Effector CD8-positive, alpha-beta T cell (primary cell): ENCODE measurements around the gene TBC1D9B.
A peak's percentile ranks its signal among the peaks of the same experiment; 100 is the strongest.
"Not testable (repeated sequence)": the region's sequence is repeated elsewhere in the genome, so short reads cannot be mapped to it uniquely, and the experiment has no call there.

ENCODE experiments used
- DNase-seq: peaks from one replicate; lab custom pipeline; 2025; lab: John Stamatoyannopoulos, UW

Gene TBC1D9B

DNA sequence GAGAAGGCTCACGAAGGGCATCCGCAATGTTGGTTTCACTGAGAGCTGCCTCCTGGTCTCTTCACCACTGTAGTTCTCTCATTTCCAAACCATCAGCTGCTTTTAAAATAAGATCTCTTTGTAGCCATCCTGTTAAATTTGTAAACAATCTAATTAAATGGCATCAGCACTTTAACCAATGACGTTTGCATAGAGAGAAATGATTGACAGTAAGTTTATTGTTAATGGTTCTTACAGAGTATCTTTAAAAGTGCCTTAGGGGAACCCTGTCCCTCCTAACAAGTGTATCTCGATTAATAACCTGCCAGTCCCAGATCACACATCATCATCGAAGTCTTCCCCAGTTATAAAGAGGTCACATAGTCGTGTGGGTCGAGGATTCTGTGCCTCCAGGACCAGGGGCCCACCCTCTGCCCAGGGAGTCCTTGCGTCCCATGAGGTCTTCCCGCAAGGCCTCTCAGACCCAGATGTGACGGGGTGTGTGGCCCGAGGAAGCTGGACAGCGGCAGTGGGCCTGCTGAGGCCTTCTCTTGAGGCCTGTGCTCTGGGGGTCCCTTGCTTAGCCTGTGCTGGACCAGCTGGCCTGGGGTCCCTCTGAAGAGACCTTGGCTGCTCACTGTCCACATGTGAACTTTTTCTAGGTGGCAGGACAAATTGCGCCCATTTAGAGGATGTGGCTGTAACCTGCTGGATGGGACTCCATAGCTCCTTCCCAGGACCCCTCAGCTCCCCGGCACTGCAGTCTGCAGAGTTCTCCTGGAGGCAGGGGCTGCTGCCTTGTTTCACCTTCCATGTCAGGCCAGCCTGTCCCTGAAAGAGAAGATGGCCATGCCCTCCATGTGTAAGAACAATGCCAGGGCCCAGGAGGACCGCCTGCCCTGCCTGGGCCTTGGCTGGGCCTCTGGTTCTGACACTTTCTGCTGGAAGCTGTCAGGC, 70.4 kb downstream of the TBC1D9B start:
- no peak for DNase-seq

DNA sequence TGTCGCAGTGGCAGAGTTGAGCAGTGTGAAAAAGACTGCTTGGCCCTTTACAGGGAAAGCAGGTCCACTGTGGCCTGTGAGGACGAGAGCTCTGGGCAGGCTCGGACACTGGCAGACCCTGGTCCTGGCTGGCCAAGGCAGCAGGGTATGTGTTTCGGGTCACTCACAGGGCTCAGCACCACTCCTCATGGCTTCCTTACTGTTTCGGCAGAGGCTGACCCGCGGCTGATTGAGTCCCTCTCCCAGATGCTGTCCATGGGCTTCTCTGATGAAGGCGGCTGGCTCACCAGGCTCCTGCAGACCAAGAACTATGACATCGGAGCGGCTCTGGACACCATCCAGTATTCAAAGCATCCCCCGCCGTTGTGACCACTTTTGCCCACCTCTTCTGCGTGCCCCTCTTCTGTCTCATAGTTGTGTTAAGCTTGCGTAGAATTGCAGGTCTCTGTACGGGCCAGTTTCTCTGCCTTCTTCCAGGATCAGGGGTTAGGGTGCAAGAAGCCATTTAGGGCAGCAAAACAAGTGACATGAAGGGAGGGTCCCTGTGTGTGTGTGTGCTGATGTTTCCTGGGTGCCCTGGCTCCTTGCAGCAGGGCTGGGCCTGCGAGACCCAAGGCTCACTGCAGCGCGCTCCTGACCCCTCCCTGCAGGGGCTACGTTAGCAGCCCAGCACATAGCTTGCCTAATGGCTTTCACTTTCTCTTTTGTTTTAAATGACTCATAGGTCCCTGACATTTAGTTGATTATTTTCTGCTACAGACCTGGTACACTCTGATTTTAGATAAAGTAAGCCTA, 71.3 kb downstream of the TBC1D9B start:
- peak; percentile 18 for DNase-seq

- not testable (repeated sequence) for DNase-seq
These were observed 72.8 kb downstream of the TBC1D9B start for GRCh38 chr5:179834871-179835270.

DNA sequence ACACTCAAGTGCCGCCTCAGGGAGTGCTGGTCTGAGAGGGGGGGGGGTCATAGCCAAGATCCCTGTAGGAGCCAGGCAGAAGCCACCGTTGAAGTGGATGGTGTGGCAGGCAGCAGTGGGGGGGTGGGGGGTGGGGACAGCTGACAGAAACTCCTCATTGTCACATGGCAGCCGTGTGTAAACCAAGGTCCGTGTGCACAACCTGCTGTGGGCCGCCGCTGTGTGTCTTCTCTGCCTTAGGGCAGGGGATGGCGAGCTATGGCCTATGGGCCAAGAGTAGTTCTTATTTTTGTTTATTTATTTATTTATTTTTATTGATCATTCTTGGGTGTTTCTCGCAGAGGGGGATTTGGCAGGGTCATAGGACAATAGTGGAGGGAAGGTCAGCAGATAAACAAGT, 73.6 kb downstream of the TBC1D9B start:
- DNase-seq, result no peak

- DNase-seq, result no peak
These were observed 74.0 kb downstream of the TBC1D9B start for GRCh38 chr5:179833709-179834070.

DNA sequence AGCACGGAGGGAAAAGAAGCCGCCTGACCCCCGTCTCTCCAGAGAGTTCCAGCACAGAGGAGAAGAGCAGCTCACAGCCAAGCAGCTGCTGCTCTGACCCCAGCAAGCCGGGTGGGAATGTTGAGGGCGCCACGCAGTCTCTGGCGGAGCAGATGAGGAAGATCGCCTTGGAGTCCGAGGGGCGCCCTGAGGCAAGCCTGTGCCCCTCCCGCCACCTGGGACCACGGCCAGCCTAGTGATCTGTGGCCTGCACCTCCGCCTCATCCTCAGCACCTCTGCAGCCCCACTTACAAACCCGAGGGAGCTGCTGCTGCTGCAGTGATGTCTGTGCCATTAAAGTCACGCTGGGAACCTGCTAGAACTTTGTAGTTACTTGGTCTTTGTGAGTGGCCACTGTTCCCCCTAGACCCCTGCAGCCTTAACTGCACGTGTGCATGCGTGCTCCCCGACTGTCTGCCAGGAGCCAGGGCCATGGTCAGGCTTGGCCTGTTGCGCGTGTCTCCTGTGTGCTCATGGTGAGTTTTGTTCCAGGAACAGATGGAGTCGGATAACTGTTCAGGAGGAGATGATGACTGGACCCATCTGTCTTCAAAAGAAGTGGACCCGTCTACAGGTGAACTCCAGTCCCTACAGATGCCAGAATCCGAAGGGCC, 74.5 kb downstream of the TBC1D9B start:
- DNase-seq, result no peak

DNA sequence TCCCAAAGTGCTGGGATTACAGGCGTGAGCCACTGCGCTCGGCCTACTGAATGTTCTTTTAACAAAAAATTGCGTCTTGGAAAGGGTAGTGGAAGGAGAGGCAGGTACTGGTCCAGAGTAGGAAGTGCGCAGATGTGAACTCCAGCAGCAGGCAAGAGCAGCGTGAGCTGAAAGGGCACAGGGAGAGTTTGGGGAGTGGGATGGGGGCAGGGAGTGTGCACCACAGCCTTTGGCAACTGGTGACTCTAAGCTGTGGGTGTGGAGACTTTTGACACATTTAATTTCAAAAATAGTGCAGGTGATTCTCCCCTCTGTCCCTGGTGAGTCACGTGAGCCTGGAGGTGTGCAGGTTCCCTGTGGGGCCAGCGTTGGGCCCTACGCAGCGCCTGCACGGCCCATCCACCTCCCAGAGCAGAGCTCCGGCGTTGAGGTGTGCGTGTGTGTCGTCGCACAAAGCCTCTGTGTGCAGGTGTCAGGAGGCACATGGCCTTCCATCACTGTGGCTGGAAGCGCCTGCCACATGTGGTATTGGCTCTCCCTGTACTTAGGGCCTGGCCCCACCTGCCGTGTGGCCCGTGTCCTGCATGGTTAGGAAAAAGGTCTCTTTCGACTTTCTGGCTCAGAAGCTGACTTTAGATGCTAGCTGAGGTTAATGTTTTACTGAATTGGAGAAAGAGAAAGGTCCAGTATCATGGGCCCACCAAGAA, 75.5 kb downstream of the TBC1D9B start:
- no peak for DNase-seq

DNA sequence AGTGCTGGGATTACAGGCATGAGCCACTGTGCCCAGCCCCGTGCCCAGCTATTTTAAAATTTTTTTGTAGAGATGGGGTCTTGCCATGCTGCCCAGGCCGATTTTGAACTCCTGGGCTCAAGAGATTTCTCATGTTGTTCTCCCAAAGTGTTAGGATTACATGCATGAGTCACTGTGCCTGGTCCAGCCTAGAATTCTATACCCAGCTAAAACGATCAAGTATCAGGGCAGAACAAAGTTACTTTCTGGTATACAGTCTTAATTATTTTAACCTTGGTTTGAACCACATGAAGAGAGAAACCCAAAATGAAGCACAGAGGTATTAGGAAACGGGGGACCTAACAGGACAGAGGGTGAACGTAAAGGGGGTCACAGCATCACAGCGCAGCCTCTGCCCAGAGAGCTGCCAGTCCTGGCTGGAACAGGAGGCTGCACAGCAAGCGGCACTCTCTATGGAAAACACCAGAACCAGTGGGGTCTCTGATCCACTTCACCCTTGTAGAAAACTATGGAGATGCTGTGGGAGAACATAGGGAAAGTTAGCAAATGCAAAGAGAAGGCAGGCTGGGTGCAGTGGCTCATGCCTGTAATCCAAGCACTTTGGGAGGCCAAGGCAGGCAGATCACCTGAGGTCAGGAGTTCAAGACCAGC, 76.8 kb downstream of the TBC1D9B start:
- DNase-seq, result no peak

DNA sequence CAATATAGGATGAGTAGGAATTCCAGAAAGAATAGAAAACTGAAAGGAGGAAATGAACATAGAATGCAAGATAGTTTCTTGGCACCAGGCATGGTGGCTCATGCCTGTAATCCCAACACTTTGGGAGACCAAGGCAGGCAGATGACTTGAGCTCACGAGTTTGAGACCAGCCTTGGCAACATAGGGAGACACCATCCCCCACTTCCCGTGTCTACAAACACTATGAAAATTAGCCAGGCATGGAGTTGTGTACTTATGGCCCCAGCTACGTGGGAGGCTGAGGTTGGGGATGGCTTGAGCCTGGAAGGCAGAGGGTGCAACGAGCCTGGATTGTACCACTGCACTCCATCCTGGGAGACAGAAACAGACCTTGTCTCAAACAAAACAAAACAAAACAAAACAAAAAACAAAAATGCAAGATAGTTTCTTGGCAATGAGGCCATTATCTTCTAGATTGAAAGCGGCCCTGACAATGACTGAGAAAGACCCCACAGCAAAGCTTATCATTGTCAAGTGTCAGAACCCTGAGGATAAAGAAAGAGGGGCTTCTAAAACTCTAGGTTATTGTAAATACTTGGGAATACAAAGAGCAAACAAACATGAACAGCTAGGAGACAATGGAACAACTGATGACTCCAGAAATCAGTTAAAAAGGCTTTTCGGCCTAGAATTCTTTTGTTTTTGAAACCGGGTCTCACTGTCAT, 77.8 kb downstream of the TBC1D9B start:
- no peak for DNase-seq

DNA sequence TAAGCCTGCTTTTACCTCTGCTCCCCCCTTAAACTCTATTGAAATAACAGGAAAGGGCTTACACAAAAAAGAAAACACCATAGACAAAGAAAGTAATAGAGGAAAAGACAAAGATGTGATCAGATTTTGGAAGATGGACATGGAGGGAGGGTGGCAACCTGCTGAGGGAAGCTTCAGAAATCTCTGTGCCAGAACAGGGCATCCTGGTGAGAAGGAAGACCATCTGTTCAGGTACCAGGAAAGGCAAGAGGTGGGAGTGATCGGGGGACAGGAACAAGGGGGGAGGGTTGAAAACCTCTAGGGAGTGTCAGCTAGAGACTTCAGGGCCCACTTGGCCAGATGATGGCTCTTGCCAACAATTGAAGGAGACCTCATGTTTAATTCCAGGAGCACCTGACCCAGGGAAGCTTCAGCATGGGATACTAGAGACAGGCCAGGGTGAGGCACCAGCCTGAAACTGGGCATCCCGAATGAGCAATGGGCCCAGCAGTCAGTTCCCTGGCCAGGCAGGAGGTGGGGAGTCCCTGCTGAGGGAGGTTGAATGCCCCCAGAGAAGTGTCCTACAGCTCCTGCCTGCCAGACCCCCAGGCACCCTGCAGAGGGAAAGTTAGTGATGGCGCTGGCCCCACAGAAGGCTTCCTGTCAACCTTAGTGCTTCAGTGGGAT, 78.8 kb downstream of the TBC1D9B start:
- no peak for DNase-seq

DNA sequence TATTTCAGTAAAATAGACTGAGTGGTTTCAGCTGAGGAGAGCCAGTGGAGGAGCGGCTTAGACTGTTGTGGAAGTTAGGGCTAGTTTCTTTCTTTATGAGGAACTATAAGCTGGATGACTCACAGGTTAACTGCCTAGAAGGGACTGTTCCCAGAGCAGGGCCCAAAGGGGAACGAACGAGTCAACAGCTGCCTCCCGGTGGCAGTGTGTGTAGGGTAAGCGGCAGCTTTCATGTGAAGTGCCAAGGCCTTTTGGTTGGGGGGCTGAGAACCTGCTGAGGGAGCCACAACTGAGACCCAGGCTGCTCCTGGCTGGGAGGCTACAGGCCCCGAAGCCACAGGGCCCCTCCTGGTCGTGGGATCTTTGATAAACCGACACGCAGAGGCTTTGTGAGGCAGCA, 80.0 kb downstream of the TBC1D9B start:
- DNase-seq, result no peak

DNA sequence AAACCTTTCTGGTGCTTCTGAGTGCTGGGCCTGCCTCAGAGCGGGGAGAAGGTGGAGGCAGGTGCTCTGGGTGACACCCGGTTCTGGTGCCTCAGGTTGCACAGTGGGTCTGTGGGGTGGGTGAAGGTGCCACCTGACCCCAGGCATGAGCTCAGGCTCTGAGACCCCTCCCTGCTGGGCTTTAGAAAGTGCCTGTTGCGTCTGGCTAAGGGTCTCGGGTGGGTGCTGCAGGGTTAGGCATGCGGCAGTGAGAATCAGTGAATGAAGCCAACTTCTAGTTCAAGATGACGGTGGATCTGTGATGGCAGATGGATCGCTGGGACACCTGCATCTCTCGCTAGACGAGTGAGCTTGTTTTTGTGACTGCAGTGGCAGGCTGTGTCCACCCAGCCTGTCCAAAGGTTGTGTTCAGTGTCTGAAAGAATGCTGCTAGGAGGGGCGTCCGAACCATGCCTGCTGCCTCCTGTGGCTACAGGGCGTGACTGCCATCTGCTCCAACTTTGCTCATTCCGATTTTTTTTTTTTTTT, 82.0 kb downstream of the TBC1D9B start:
- DNase-seq, result no peak

DNA sequence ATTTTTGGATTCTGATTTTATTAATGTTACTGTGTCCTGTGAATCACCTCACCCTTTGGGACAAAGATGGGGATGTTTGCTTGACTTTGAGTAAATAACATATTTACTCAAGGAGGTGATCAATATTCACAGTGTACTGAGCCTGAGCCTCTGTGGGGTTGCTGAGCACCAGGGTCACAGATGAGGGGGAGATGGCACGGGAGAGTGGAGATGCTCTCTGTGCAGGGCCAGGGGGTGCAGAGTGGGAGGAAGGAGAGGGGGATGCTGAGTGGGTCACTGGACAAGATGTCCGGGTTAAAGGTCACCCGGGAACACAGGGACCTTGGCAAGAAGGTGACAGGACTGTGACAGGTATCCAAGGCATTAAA, 83.0 kb downstream of the TBC1D9B start:
- DNase-seq, result no peak

GRCh38 chr5:179823937-179824744, 83.6 kb downstream of the TBC1D9B start:
- DNase-seq, result no peak

- no peak for DNase-seq
These were observed 85.2 kb downstream of the TBC1D9B start for GRCh38 chr5:179822444-179822990.

- DNase-seq, result no peak
These were observed 85.7 kb downstream of the TBC1D9B start for GRCh38 chr5:179822059-179822432.

DNA sequence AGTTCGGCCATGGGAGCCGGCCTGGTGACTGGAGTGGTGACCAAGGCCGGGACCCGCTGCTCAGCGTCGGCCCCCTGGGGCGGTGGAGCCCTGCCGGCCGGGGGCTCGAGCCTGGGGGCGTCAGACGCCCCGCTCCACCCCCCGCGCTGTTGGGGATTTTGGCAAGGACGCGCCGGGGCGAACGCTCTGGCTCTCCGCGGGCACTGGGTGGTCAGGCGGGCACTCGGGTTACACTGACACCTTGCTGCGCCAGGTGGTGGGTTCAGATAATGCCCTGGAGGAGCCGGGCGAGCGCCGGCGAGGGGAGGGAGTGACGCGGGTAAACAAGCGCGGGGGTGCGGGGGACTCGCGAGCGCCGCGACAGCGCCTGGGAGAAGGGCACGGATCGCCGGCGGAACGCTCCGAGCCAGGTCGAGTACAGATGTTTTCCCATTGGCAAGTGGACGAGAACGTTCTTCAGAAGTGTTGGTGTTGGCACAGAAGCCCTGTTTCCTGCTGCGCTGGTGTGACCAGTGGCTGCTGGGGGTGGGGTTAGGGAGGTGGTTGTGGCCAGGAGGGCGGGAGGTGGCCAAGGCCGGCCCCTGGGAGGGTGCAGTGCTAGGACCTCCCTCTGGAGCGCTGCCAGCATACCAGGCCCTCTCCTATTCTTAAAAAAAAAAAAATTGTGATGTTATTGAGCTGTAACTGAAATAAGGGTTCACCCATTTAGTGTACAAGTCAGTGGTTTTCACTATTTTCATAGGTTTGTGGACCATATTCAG, 86.2 kb downstream of the TBC1D9B start:
- DNase-seq, result peak; percentile 78
